ENCODE measurements around the gene ADAMTS13. TPM values are rescaled to one million over a fixed set of nuclear protein-coding genes. Genes with fewer than 3 reads are reported as not detected.

The ADAMTS13 gene
- total RNA-seq, 1 donor from 2014 or later, result 2.0 TPM

GRCh38 chr9:133484671-133485437, 62.7 kb downstream of the ADAMTS13 start:
- DNase-seq (ENCODE audit: low spot score in 2 of 2) (no peak), FAIRE-seq (no peak)

- no peak for FAIRE-seq
- DNase-seq (ENCODE audit: low spot score in 2 of 2), result no peak
These were observed 63.5 kb downstream of the ADAMTS13 start for GRCh38 chr9:133485531-133486260.

- no peak for FAIRE-seq
- no peak for DNase-seq (ENCODE audit: low spot score in 2 of 2)
These were observed 65.2 kb downstream of the ADAMTS13 start for GRCh38 chr9:133487331-133487725.

GRCh38 chr9:133488686-133489252, 66.6 kb downstream of the ADAMTS13 start:
- no peak for DNase-seq (ENCODE audit: low spot score in 2 of 2)
- FAIRE-seq, result no peak

GRCh38 chr9:133489253-133490190, 67.4 kb downstream of the ADAMTS13 start:
- FAIRE-seq (no peak), DNase-seq (ENCODE audit: low spot score in 2 of 2) (no peak)

- FAIRE-seq (no peak), DNase-seq (ENCODE audit: low spot score in 2 of 2) (no peak)
These were observed 68.1 kb downstream of the ADAMTS13 start for GRCh38 chr9:133490201-133490681.

GRCh38 chr9:133490865-133491655, 68.9 kb downstream of the ADAMTS13 start:
- FAIRE-seq (no peak), DNase-seq (ENCODE audit: low spot score in 2 of 2) (no peak)

- no peak for DNase-seq (ENCODE audit: low spot score in 2 of 2)
- FAIRE-seq, result no peak
These were observed 69.4 kb downstream of the ADAMTS13 start for GRCh38 chr9:133491656-133491925.

GRCh38 chr9:133492061-133493021, 70.2 kb downstream of the ADAMTS13 start:
- DNase-seq (ENCODE audit: low spot score in 2 of 2) (no peak), FAIRE-seq (no peak)

GRCh38 chr9:133493428-133493827, 71.3 kb downstream of the ADAMTS13 start:
- no peak for DNase-seq (ENCODE audit: low spot score in 2 of 2)
- FAIRE-seq, result no peak

- DNase-seq (ENCODE audit: low spot score in 2 of 2) (no peak), FAIRE-seq (no peak)
These were observed 71.8 kb downstream of the ADAMTS13 start for GRCh38 chr9:133493845-133494540.

GRCh38 chr9:133494636-133495326, 72.6 kb downstream of the ADAMTS13 start:
- DNase-seq (ENCODE audit: low spot score in 2 of 2) (no peak), FAIRE-seq (no peak)

- no peak for FAIRE-seq
- no peak for DNase-seq (ENCODE audit: low spot score in 2 of 2)
These were observed 73.4 kb downstream of the ADAMTS13 start for GRCh38 chr9:133495327-133496293.

- FAIRE-seq (no peak), DNase-seq (ENCODE audit: low spot score in 2 of 2) (no peak)
These were observed 75.0 kb downstream of the ADAMTS13 start for GRCh38 chr9:133496861-133497842.

All from frontal cortex (tissue), 4 donors.